ENCODE data around the gene ACOX3. TPM values are rescaled to one million over a fixed set of nuclear protein-coding genes. Genes with fewer than 3 reads are reported as not detected.
A peak's percentile ranks its signal among the peaks of the same experiment; 100 is the strongest.

The ACOX3 gene
- polyA plus RNA-seq, 1 of the 3 experiments (the other 2 are of a cell fraction): 8.4 TPM

- 92% methylated on average over 7 of the region's 17 CpGs for WGBS (ENCODE audit: low lambda C conversion rate)
- peak; percentile 52 for DNase-seq
- CTCF ChIA-PET: interaction anchor here (0.7 to 5.1 kb wide), 12 partner anchors 10 to 408 kb away, joined by 3 to 66 read pairs (median 5); no protein-coding TSS in a partner anchor
These were observed 31.1 kb downstream of the ACOX3 start for GRCh38 chr4:8409264-8410065.

GRCh38 chr4:8407756-8408155 lies 32.8 kb downstream of the ACOX3 start:
- Histone ChIP-seq H2AFZ (ENCODE audit: low read depth) (no peak overlapping the region), H3K27me3 (ENCODE audit: insufficient read depth) (no peaks in the 10 kb centered on the region), H3K4me3 (ENCODE audit: low read depth in 2 of 2, low read length in 1 of 2) (no peak overlapping the region), H3K9ac (no peak overlapping the region), H3K9me3 (no peaks in the 10 kb centered on the region), H4K20me1 (ENCODE audit: insufficient read depth) (no peaks in the 10 kb centered on the region), H3K4me2 (no peak overlapping the region), H3F3A (replicated peaks; ENCODE audit: insufficient read depth) (peaks cover 7% of the 10 kb centered on the region), H3K4me1 (ENCODE audit: control insufficient read depth in 1 of 2, insufficient read depth in 2 of 2, low read depth in 1 of 2, low read length in 1 of 2) (peaks cover 0 to 18% of the 10 kb centered on the region in 2 experiments; a peak in 1 of 4 replicates), H3K27ac (ENCODE audit: low read depth in 2 of 2, low read length in 1 of 2) (no peak overlapping the region), H3K9me2 (no peaks in the 10 kb centered on the region), H3K36me3 (replicated peaks in 1 of 2; ENCODE audit: control insufficient read depth in 1 of 2, insufficient read depth in 2 of 2, low read length in 1 of 2) (peaks cover 10 to 39% of the 10 kb centered on the region in 2 experiments), H3K79me2 (ENCODE audit: insufficient read depth) (no peaks in the 10 kb centered on the region)
- TF ChIP-seq CTCF (IDR thresholded peaks at IDR 0.05) (no peak), GATA2 (CRISPR knock-in tag; IDR thresholded peaks at IDR 0.05) (no peak), MEF2A (IDR thresholded peaks at IDR 0.05; ENCODE audit: borderline replicate concordance, low read depth) (no peak), ELF1 (IDR thresholded peaks at IDR 0.05) (no peak), YY1 (IDR thresholded peaks at IDR 0.05; ENCODE audit: low read depth) (no peak), CHD2 (IDR thresholded peaks at IDR 0.05; ENCODE audit: low read length, partially characterized antibody) (no peak), USF2 (IDR thresholded peaks at IDR 0.05; ENCODE audit: borderline replicate concordance, low read depth, low read length) (no peak), POLR2AphosphoS5 (IDR thresholded peaks at IDR 0.05; ENCODE audit: low read depth, low read length) (no peak)
- POLR2A ChIA-PET: no interaction called here
- CTCF ChIA-PET: interaction anchor here (1.0 to 5.1 kb wide), 8 partner anchors 12 to 231 kb away, joined by 3 to 66 read pairs (median 7); no protein-coding TSS in a partner anchor
- 93% methylated on average over 6 of the region's 9 CpGs for WGBS (ENCODE audit: low lambda C conversion rate)
- no peak for DNase-seq

More at GRCh38 chr4:8409264-8410065, 31.1 kb downstream of the ACOX3 start:
- no peak overlapping the region for H3K4me3 ChIP-seq (ENCODE audit: low read depth in 2 of 2, low read length in 1 of 2)
- H3K79me2 ChIP-seq (ENCODE audit: insufficient read depth): no peaks in the 10 kb centered on the region
- H3K27ac ChIP-seq (ENCODE audit: low read depth in 2 of 2, low read length in 1 of 2): no peak overlapping the region
- no peaks in the 10 kb centered on the region for H4K20me1 ChIP-seq (ENCODE audit: insufficient read depth)
- peaks cover 0 to 7% of the 10 kb centered on the region in 2 experiments; a peak in 1 of 4 replicates for H3K4me1 ChIP-seq (ENCODE audit: control insufficient read depth in 1 of 2, insufficient read depth in 2 of 2, low read depth in 1 of 2, low read length in 1 of 2)
- TF ChIP-seq FOSL2 (IDR thresholded peaks at IDR 0.05; ENCODE audit: borderline replicate concordance, low read depth) (no peak), REST (IDR thresholded peaks at IDR 0.05; ENCODE audit: low read depth, low read length) (no peak), ELF1 (IDR thresholded peaks at IDR 0.05) (no peak)
- peaks cover 9 to 47% of the 10 kb centered on the region in 2 experiments for H3K36me3 ChIP-seq (replicated peaks in 1 of 2; ENCODE audit: control insufficient read depth in 1 of 2, insufficient read depth in 2 of 2, low read length in 1 of 2)
- no peaks in the 10 kb centered on the region for H3K9me3 ChIP-seq
- no peaks in the 10 kb centered on the region for H3K27me3 ChIP-seq (ENCODE audit: insufficient read depth)
- H3F3A ChIP-seq (replicated peaks; ENCODE audit: insufficient read depth): no peaks in the 10 kb centered on the region
- H2AFZ ChIP-seq (ENCODE audit: low read depth): no peak overlapping the region
- H3K9me2 ChIP-seq: no peaks in the 10 kb centered on the region
- POLR2A ChIA-PET: no interaction called here
- H3K9ac ChIP-seq: no peak overlapping the region
- no peak overlapping the region for H3K4me2 ChIP-seq
